H9 (cell line): Measurements from ENCODE around the gene MT2A. TPM values are rescaled to one million over a fixed set of nuclear protein-coding genes. Genes with fewer than 3 reads are reported as not detected.

Source experiments
- DNase-seq: peaks from one replicate; pipeline ENCODE4 v3.0.0-alpha.2; 2017
- H2AFZ ChIP-seq: one replicate; pipeline ENCODE4 v1.6.1; 2013; ENCODE audit warnings: mild to moderate bottlenecking, low read length, control low read depth, moderate library complexity
- H2AK5ac ChIP-seq: 2 replicates; pipeline ENCODE4 v1.6.1; 2013; ENCODE audit warnings: low read length, control low read depth, mixed read lengths; ENCODE audit not compliant: insufficient read length
- H2BK120ac ChIP-seq: one replicate; pipeline ENCODE4 v1.6.1; 2013; ENCODE audit warnings: low read depth, mild to moderate bottlenecking, low read length, control low read depth, inconsistent platforms; ENCODE audit not compliant: poor library complexity, severe bottlenecking
- H2BK12ac ChIP-seq: 2 replicates; pipeline ENCODE4 v1.6.1; 2013; ENCODE audit warnings: low read length, control low read depth, mixed read lengths, low read depth; ENCODE audit not compliant: insufficient read length
- H2BK15ac ChIP-seq: 2 replicates; pipeline ENCODE4 v1.6.1; 2013; ENCODE audit warnings: low read depth, low read length, control low read depth
- H2BK20ac ChIP-seq: one replicate; pipeline ENCODE4 v1.6.1; 2013; ENCODE audit warnings: low read depth, mild to moderate bottlenecking, low read length, control low read depth, inconsistent platforms; ENCODE audit not compliant: poor library complexity, severe bottlenecking
- H2BK5ac ChIP-seq: 2 replicates; pipeline ENCODE4 v1.6.1; 2013; ENCODE audit warnings: low read length, control low read depth, mixed read lengths; ENCODE audit not compliant: insufficient read length
- H3K14ac ChIP-seq: 2 replicates; pipeline ENCODE4 v1.6.1; 2013; ENCODE audit warnings: low read length, control low read depth; ENCODE audit not compliant: insufficient read depth
- H3K18ac ChIP-seq: 2 replicates; pipeline ENCODE4 v1.6.1; 2013; ENCODE audit warnings: low read depth, mild to moderate bottlenecking, mixed read lengths, low read length, control low read depth; ENCODE audit not compliant: insufficient read length
- H3K23ac ChIP-seq: 2 replicates; pipeline ENCODE4 v1.6.1; 2013; ENCODE audit warnings: low read length, control low read depth, mixed read lengths, low read depth; ENCODE audit not compliant: insufficient read length
- H3K23me2 ChIP-seq: 2 replicates; pipeline ENCODE4 v1.6.1; 2013; ENCODE audit warnings: low read depth, mild to moderate bottlenecking, mixed read lengths, low read length, control low read depth; ENCODE audit not compliant: insufficient read length, poor library complexity, severe bottlenecking
- H3K27ac ChIP-seq: 2 replicates; pipeline ENCODE4 v1.5.1; 2013; ENCODE audit warnings: low read length, control low read depth, mixed read lengths, low read depth; ENCODE audit not compliant: insufficient read length
- H3K27me3 ChIP-seq: 2 replicates; pipeline ENCODE4 v1.6.1; 2013; ENCODE audit warnings: low read length, control low read depth, inconsistent platforms; ENCODE audit not compliant: insufficient read depth
- H3K4ac ChIP-seq: 2 replicates; pipeline ENCODE4 v1.6.1; 2013; ENCODE audit warnings: low read depth, mild to moderate bottlenecking, control low read depth, inconsistent platforms, low read length, moderate library complexity
- H3K4me1 ChIP-seq: 2 replicates; pipeline ENCODE4 v1.6.1; 2013; ENCODE audit warnings: low read length, control low read depth, inconsistent platforms; ENCODE audit not compliant: insufficient read depth
- H3K4me2 ChIP-seq: 2 replicates; pipeline ENCODE4 v1.6.1; 2013; ENCODE audit warnings: low read length, control low read depth, mixed read lengths; ENCODE audit not compliant: insufficient read length, insufficient read depth
- H3K56ac ChIP-seq: 2 replicates; pipeline ENCODE4 v1.6.1; 2013; ENCODE audit warnings: low read depth, mild to moderate bottlenecking, mixed read lengths, low read length, control low read depth; ENCODE audit not compliant: insufficient read length
- H3K79me1 ChIP-seq: 2 replicates; pipeline ENCODE4 v1.6.1; 2013; ENCODE audit warnings: low read depth, mild to moderate bottlenecking, moderate library complexity, low read length, control low read depth, inconsistent platforms; ENCODE audit not compliant: insufficient read depth, poor library complexity, severe bottlenecking
- H3K79me2 ChIP-seq: 2 replicates; pipeline ENCODE4 v1.6.1; 2013; ENCODE audit warnings: low read length, control low read depth, inconsistent platforms; ENCODE audit not compliant: insufficient read depth
- H3K9ac ChIP-seq: 2 replicates; pipeline ENCODE4 v1.6.1; 2013; ENCODE audit warnings: low read length, control low read depth, mixed read lengths; ENCODE audit not compliant: insufficient read length; ENCODE audit errors: extremely low read depth
- H3K9me3 ChIP-seq: one replicate; pipeline ENCODE4 v1.6.1; 2013; ENCODE audit warnings: low read depth, low read length, inconsistent platforms; ENCODE audit not compliant: control insufficient read depth
- H3T11ph ChIP-seq: one replicate; pipeline ENCODE4 v1.6.1; 2013; ENCODE audit warnings: mild to moderate bottlenecking, low read length, control low read depth, inconsistent platforms
- H4K20me1 ChIP-seq: one replicate; pipeline ENCODE4 v1.6.1; 2013; ENCODE audit not compliant: control insufficient read depth, insufficient read length, insufficient read depth
- H4K5ac ChIP-seq: 2 replicates; pipeline ENCODE4 v1.6.1; 2013; ENCODE audit warnings: low read depth, mild to moderate bottlenecking, mixed read lengths, low read length, control low read depth; ENCODE audit not compliant: insufficient read length
- H4K8ac ChIP-seq: replicated peaks from 2 replicates; pipeline ENCODE4 v1.6.1; 2013; ENCODE audit warnings: low read length, control low read depth, mixed read lengths, low read depth; ENCODE audit not compliant: insufficient read length
- H4K91ac ChIP-seq: 2 replicates; pipeline ENCODE4 v1.6.1; 2013; ENCODE audit warnings: low read depth, mild to moderate bottlenecking, moderate library complexity, mixed read lengths, low read length, control low read depth; ENCODE audit not compliant: insufficient read length
- H3K27ac Mint-ChIP-seq, 3 experiments: 2 replicates in 2 of 3; 3 replicates in 1 of 3; pipeline ENCODE4 v1.8.0; 2020 to 2021; ENCODE audit warnings: mixed read lengths in 3 of 3, mild to moderate bottlenecking in 1 of 3, moderate library complexity in 1 of 3
- H3K27me3 Mint-ChIP-seq: 2 replicates; pipeline ENCODE4 v1.8.0; 2021; ENCODE audit warnings: low read depth, mild to moderate bottlenecking, moderate library complexity, mixed read lengths
- H3K36me3 Mint-ChIP-seq, 3 experiments: 2 replicates in 2 of 3; 3 replicates in 1 of 3; pipeline ENCODE4 v1.8.0; 2020 to 2021; ENCODE audit warnings: low read depth in 3 of 3, mixed read lengths in 3 of 3; ENCODE audit not compliant: insufficient read depth in 1 of 3
- H3K4me1 Mint-ChIP-seq, 2 experiments: 2 replicates each; pipeline ENCODE4 v1.8.0; 2020; ENCODE audit warnings: mixed read lengths in 2 of 2
- H3K4me3 Mint-ChIP-seq, 2 experiments: 2 replicates in 1 of 2; 3 replicates in 1 of 2; pipeline ENCODE4 v1.8.0; 2020 to 2021; ENCODE audit warnings: mild to moderate bottlenecking in 2 of 2, mixed read lengths in 2 of 2, moderate library complexity in 1 of 2
- H3K9me3 Mint-ChIP-seq, 2 experiments: 2 replicates in 1 of 2; 3 replicates in 1 of 2; pipeline ENCODE4 v1.8.0; 2020; ENCODE audit warnings: mild to moderate bottlenecking in 2 of 2, mixed read lengths in 2 of 2, moderate library complexity in 1 of 2
- WGBS: extraction: QIAGEN DNeasy Blood & Tissue Kit; methylation state at CpG from one replicate; pipeline ENCODE4 v1.1.7; 2013; ENCODE audit warnings: missing lambda C conversion rate, low lambda C conversion rate, mixed read lengths; ENCODE audit not compliant: insufficient read length; ENCODE audit errors: extremely low coverage; 5-methylcytosine and 5-hydroxymethylcytosine counted together
- total RNA-seq: library from RNA; stranded (reverse); gene quantifications from 2 replicates; pipeline ENCODE4 v1.2.1, GENCODE V29; 2021
- TF ChIP-seq, protein P1 (sequence below): fragments of 200-600 bp; sonication (generic); conservative IDR thresholded peaks from 3 replicates; pipeline ENCODE4 v1.8.0; 2021; ENCODE audit warnings: antibody characterized with exemption, mild to moderate bottlenecking

MT2A gene
- total RNA-seq, 1 experiment from 2014 or later: 63.1 TPM

DNA sequence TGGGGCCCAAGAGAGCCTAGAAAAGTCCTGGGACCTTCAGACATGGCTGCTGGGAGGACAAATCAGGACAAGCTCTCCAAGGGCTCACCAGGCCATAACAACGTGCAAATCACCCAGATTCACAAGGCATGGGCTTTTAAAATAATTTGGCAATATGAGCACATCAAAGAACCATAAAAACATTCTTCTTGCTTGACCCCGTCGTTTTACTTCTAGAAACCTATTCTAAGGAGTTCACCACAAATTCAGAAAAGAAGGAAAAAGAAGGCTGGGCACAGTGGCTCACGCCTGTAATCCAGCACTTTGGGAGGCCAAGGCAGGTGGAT lies 31.1 kb upstream of the MT2A start:
- H2BK15ac ChIP-seq: no peak overlapping the region
- TF ChIP-seq, protein P1, sequence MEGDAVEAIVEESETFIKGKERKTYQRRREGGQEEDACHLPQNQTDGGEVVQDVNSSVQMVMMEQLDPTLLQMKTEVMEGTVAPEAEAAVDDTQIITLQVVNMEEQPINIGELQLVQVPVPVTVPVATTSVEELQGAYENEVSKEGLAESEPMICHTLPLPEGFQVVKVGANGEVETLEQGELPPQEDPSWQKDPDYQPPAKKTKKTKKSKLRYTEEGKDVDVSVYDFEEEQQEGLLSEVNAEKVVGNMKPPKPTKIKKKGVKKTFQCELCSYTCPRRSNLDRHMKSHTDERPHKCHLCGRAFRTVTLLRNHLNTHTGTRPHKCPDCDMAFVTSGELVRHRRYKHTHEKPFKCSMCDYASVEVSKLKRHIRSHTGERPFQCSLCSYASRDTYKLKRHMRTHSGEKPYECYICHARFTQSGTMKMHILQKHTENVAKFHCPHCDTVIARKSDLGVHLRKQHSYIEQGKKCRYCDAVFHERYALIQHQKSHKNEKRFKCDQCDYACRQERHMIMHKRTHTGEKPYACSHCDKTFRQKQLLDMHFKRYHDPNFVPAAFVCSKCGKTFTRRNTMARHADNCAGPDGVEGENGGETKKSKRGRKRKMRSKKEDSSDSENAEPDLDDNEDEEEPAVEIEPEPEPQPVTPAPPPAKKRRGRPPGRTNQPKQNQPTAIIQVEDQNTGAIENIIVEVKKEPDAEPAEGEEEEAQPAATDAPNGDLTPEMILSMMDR: no peak; the same call in 2 of the 3 replicates
- no peak overlapping the region for H3K27ac ChIP-seq
- H3K27me3 ChIP-seq: no peaks in the 10 kb centered on the region
- no CpG with 5 or more reads among the region's 4 CpGs for WGBS
- no peak overlapping the region for H3K23ac ChIP-seq
- H2AK5ac ChIP-seq: no peak overlapping the region
- no peak overlapping the region for H3K27ac Mint-ChIP-seq
- H4K20me1 ChIP-seq: no peaks in the 10 kb centered on the region
- no peak overlapping the region for H3K9ac ChIP-seq
- H2BK120ac ChIP-seq: no peak overlapping the region
- H3K4ac ChIP-seq: no peak overlapping the region
- no peaks in the 10 kb centered on the region for H3K4me1 Mint-ChIP-seq
- no peaks in the 10 kb centered on the region for H3K4me1 ChIP-seq
- H3K18ac ChIP-seq: no peak overlapping the region
- H4K91ac ChIP-seq: no peak overlapping the region
- no peak overlapping the region for H3K4me2 ChIP-seq
- no peak overlapping the region for H3K14ac ChIP-seq
- peaks cover 21% of the 10 kb centered on the region for H3K27me3 Mint-ChIP-seq
- H4K5ac ChIP-seq: no peak overlapping the region
- H3T11ph ChIP-seq: no peak overlapping the region
- no peaks in the 10 kb centered on the region for H3K36me3 Mint-ChIP-seq
- H3K79me1 ChIP-seq: no peaks in the 10 kb centered on the region
- H4K8ac ChIP-seq: no peak overlapping the region
- no peak overlapping the region for H2AFZ ChIP-seq
- no peak overlapping the region for H3K4me3 Mint-ChIP-seq
- H3K9me3 Mint-ChIP-seq: peaks cover 4 to 5% of the 10 kb centered on the region in 2 experiments; a peak in 3 of 5 replicates
- no peak overlapping the region for H3K56ac ChIP-seq
- H3K23me2 ChIP-seq: no peaks in the 10 kb centered on the region
- no peak overlapping the region for H2BK12ac ChIP-seq
- DNase-seq: no peak
- H3K9me3 ChIP-seq: no peaks in the 10 kb centered on the region
- H2BK20ac ChIP-seq: no peak overlapping the region
- no peaks in the 10 kb centered on the region for H3K79me2 ChIP-seq
- H2BK5ac ChIP-seq: no peak overlapping the region
